Natural killer cell (primary cell): ENCODE data around the gene RUNDC1. TPM values are rescaled to one million over a fixed set of nuclear protein-coding genes. Genes with fewer than 3 reads are reported as not detected.

Experiments used
- ATAC-seq, 3 donors: fragments of 150-1000 bp in 2 of 3; fragments of 200-7000 bp in 1 of 3; cut with Tn5 transposase; 1 replicate in 1 of 3; 2 replicates in 2 of 3; pipeline ENCODE4 v1.10.0; 2021; ENCODE audit warnings: mild to moderate bottlenecking in 2 of 3, moderate library complexity in 2 of 3
- DNase-seq, 2 donors: peaks; one replicate each; pipeline versions ENCODE4 v3.0.0 to v3.0.0-alpha.2; 2013 to 2021; ENCODE audit warnings: mixed read lengths in 1 of 2
- H3K27ac ChIP-seq: one replicate; pipeline ENCODE4 v1.5.1; 2013; ENCODE audit warnings: mild to moderate bottlenecking, low read length
- H3K27me3 ChIP-seq: one replicate; pipeline ENCODE4 v1.6.1; 2013; ENCODE audit warnings: low read length; ENCODE audit not compliant: control insufficient read depth, insufficient read depth
- H3K36me3 ChIP-seq: one replicate; pipeline ENCODE4 v1.6.1; 2013; ENCODE audit warnings: low read length; ENCODE audit not compliant: control insufficient read depth, insufficient read depth
- H3K4me1 ChIP-seq: one replicate; pipeline ENCODE4 v1.6.1; 2013; ENCODE audit warnings: low read length; ENCODE audit not compliant: control insufficient read depth, insufficient read depth
- H3K4me3 ChIP-seq: one replicate; pipeline ENCODE4 v1.5.1; 2013; ENCODE audit warnings: low read length
- H3K9me3 ChIP-seq: one replicate; pipeline ENCODE4 v1.6.1; 2013; ENCODE audit warnings: low read length; ENCODE audit not compliant: control insufficient read depth, insufficient read depth
- H3K27ac Mint-ChIP-seq, 2 donors: one replicate each; pipeline ENCODE4 v1.8.0; 2022; ENCODE audit warnings: mild to moderate bottlenecking in 2 of 2, mixed read lengths in 2 of 2, moderate library complexity in 1 of 2
- H3K27me3 Mint-ChIP-seq, 2 donors: one replicate each; pipeline ENCODE4 v1.8.0; 2022; ENCODE audit warnings: low read depth in 2 of 2, mixed read lengths in 2 of 2
- H3K36me3 Mint-ChIP-seq: one replicate; pipeline ENCODE4 v1.8.0; 2022; ENCODE audit warnings: mixed read lengths
- H3K4me1 Mint-ChIP-seq, 2 donors: one replicate each; pipeline ENCODE4 v1.8.0; 2022; ENCODE audit warnings: mixed read lengths in 2 of 2
- H3K4me3 Mint-ChIP-seq: one replicate; pipeline ENCODE4 v1.8.0; 2022; ENCODE audit warnings: mild to moderate bottlenecking, moderate library complexity, mixed read lengths
- H3K9me3 Mint-ChIP-seq, 2 donors: one replicate each; pipeline ENCODE4 v1.8.0; 2022; ENCODE audit warnings: mixed read lengths in 2 of 2
- WGBS: methylation state at CpG from one replicate; pipeline ENCODE4 v1.1.7; 2013; ENCODE audit warnings: missing lambda C conversion rate; ENCODE audit not compliant: insufficient coverage; 5-methylcytosine and 5-hydroxymethylcytosine counted together
- intact Hi-C: fragments of 100-400 bp; cut with micrococcal nuclease; formaldehyde crosslinking; loops from one replicate; pipeline ENCODE4 v1.14.2; 2022
- total RNA-seq, 4 donors: library from RNA; stranded (reverse); fragments of 120-200 nt in 1 of 4; gene quantifications; one replicate each; pipeline versions ENCODE4 v1.2.3 to v1.2.4, GENCODE V29; 2013 to 2022
- TF ChIP-seq, protein P1 (sequence below): fragments of 200-600 bp; IDR thresholded peaks from one replicate; pipeline ENCODE4 v1.8.0; 2022; ENCODE audit warnings: antibody characterized with exemption

RUNDC1 gene
- total RNA-seq, 3 donors from 2014 or later (not counting 1 experiment from before 2014, with no cell fraction given) = 11.6 to 15.8 (median 14.6) TPM

DNA sequence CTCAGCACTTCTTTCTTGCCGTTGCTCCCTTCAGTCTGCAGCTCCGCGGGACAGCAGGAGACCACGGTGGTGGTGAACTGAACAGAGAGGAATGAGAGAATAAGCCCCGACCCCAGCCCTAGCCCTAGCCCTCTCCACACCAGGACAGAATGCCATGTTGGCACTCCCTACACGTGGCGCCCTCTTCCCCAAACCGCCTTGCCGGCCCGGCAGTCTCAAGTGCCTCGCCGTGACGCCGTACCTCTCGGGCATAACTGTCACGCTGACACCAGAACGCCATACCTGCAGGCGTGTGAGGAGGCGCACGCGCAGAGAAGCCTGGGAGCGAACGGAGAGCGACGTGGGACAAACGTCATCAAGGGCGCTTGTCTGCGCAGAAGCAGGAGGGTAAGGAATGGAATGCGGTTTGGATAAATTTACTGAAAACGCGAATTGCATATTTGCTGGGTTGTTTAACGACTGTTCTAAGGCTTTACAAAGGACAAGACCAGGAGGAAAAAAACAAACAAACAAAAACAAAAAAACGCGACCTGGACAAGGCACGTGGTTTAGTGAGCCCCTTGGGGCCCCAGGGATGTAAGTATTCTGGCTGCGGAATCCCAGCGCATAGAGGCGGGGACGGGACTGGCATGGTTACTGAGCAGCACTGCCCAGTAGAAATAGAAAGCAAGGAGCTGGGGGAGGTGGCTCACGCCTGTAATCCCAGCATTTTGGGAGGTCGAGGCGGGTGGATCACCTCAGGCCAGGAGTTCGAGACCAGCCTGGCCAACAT is 16.0 kb upstream of the RUNDC1 start, which contains the start of gene AARSD1:
TSS of gene AARSD1 (minus strand) at position 294 of the 772 bp plus-strand sequence. CDS start at position 280, 14 bp downstream.
- H3K27ac ChIP-seq = peak within 1 kb of the TSS; percentile 61
- peaks cover 22% of the 10 kb centered on the region for H3K36me3 ChIP-seq
- WGBS = 2% methylated on average over 43 of the region's 43 CpGs
- peak; percentile 94 to 98 (median 98) for ATAC-seq
- no peaks in the 10 kb centered on the region for H3K27me3 Mint-ChIP-seq
- H3K9me3 ChIP-seq = no peaks in the 10 kb centered on the region
- H3K27ac Mint-ChIP-seq = peak within 1 kb of the TSS; percentile 87 to 88
- H3K4me3 ChIP-seq = peak within 1 kb of the TSS; percentile 67
- DNase-seq = peak; percentile 86 to 96
- H3K36me3 Mint-ChIP-seq = peaks cover 8% of the 10 kb centered on the region
- intact Hi-C loops = no loop called here
- H3K9me3 Mint-ChIP-seq = no peaks in the 10 kb centered on the region
- no peaks in the 10 kb centered on the region for H3K27me3 ChIP-seq
- H3K4me1 Mint-ChIP-seq = peaks cover 14% of the 10 kb centered on the region in 2 donors
- H3K4me1 ChIP-seq = peaks cover 10% of the 10 kb centered on the region
- peak within 1 kb of the TSS; percentile 94 for H3K4me3 Mint-ChIP-seq
- TF ChIP-seq, protein P1, sequence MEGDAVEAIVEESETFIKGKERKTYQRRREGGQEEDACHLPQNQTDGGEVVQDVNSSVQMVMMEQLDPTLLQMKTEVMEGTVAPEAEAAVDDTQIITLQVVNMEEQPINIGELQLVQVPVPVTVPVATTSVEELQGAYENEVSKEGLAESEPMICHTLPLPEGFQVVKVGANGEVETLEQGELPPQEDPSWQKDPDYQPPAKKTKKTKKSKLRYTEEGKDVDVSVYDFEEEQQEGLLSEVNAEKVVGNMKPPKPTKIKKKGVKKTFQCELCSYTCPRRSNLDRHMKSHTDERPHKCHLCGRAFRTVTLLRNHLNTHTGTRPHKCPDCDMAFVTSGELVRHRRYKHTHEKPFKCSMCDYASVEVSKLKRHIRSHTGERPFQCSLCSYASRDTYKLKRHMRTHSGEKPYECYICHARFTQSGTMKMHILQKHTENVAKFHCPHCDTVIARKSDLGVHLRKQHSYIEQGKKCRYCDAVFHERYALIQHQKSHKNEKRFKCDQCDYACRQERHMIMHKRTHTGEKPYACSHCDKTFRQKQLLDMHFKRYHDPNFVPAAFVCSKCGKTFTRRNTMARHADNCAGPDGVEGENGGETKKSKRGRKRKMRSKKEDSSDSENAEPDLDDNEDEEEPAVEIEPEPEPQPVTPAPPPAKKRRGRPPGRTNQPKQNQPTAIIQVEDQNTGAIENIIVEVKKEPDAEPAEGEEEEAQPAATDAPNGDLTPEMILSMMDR = no peak

DNA sequence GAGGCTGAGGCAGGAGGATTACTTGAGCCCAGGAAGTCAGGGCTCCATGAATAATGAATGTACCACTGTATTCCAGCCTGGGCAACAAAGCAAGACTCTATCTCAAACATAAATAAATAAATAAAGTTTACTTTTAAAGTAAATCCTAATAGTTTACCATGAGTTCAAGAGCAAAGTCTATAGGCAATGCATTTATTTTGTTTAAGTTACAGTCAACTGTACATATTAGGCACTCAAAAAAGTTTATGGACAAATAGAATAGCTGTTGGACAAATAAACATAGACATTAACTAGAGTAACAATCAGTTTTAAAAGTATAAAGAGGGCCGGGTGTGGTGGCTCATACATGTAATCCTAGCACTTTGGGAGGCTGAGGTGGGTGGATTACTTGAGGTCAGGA is 12.4 kb upstream of the RUNDC1 start:
- WGBS = 100% methylated on average over 1 of the region's 1 CpG
- no peaks in the 10 kb centered on the region for H3K9me3 Mint-ChIP-seq
- TF ChIP-seq, protein P1 = no peak

DNA sequence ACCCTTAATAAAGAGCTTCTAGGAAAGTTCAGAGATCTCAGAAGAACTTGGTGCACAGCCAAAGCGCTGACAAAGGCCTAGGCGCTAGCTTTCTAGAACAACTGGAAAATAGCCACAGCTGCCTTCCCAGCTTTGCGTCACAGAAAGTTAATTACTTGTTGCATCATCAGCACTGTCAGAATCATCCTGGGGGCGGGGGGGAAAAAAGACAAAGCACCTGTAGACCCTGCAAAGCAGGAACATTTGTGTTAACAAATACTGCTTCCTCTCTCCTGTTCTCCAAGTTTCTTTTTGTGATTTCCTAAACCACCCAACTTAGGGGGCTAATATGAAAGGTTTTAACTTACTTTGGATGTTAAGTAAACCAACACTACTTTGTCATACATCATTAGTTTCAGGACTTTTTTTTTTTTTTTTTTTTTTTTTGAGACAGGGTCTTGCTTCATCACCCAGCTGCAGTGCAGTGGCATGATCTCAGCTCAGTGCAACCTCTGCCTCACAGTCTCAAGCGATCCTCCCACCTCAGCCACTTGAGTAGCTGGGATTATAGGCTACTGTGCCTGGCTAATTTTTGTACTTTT is 11.3 kb upstream of the RUNDC1 start:
- 74% methylated on average over 5 of the region's 5 CpGs for WGBS
- H3K27ac ChIP-seq = no peak overlapping the region
- intact Hi-C loops = no loop called here

More for the DNA sequence above, 12.4 kb upstream of the RUNDC1 start:
- Histone ChIP-seq H3K36me3 (no peaks in the 10 kb centered on the region), H3K27ac (no peak overlapping the region), H3K9me3 (no peaks in the 10 kb centered on the region), H3K4me3 (no peak overlapping the region), H3K4me1 (peaks cover 10% of the 10 kb centered on the region), H3K27me3 (no peaks in the 10 kb centered on the region)
- DNase-seq (no peak), ATAC-seq (no peak)
- H3K4me1 Mint-ChIP-seq = peaks cover 14% of the 10 kb centered on the region in 2 donors
- H3K4me3 Mint-ChIP-seq = no peak overlapping the region
- H3K36me3 Mint-ChIP-seq = no peaks in the 10 kb centered on the region
- H3K27ac Mint-ChIP-seq = no peak overlapping the region
- intact Hi-C loops = no loop called here
- no peaks in the 10 kb centered on the region for H3K27me3 Mint-ChIP-seq

More for the DNA sequence above, 11.3 kb upstream of the RUNDC1 start:
- no peaks in the 10 kb centered on the region for H3K9me3 ChIP-seq
- ATAC-seq = no peak
- peaks cover 7% of the 10 kb centered on the region for H3K4me1 ChIP-seq
- no peaks in the 10 kb centered on the region for H3K27me3 ChIP-seq
- no peaks in the 10 kb centered on the region for H3K27me3 Mint-ChIP-seq
- TF ChIP-seq, protein P1 = no peak
- H3K4me3 Mint-ChIP-seq = no peak overlapping the region
- DNase-seq = no peak
- H3K27ac Mint-ChIP-seq = no peak overlapping the region
- no peaks in the 10 kb centered on the region for H3K36me3 ChIP-seq
- H3K4me3 ChIP-seq = no peak overlapping the region
- peaks cover 6% of the 10 kb centered on the region in 2 donors for H3K4me1 Mint-ChIP-seq
- no peaks in the 10 kb centered on the region for H3K9me3 Mint-ChIP-seq
- no peaks in the 10 kb centered on the region for H3K36me3 Mint-ChIP-seq
